ENCODE results near the gene ACSF2. TPM values are rescaled to one million over a fixed set of nuclear protein-coding genes. Genes with fewer than 3 reads are reported as not detected.

Gene ACSF2
- polyA plus RNA-seq, 2 of the 4 experiments (the other 2 are of a cell fraction) = 24.4 to 33.6 TPM

- peak; percentile 62; the same call in 1 of the 2 replicates for TF ChIP-seq ATOH8 (CRISPR knock-in tag; IDR thresholded peaks at IDR 0.05; ENCODE audit: low read depth)
- no peak for TF ChIP-seq CBX2 (IDR thresholded peaks at IDR 0.05; ENCODE audit: borderline replicate concordance, low read depth)
- peak; percentile 97 for TF ChIP-seq PHF8 (IDR thresholded peaks at IDR 0.05; ENCODE audit: borderline replicate concordance, low read depth)
- no peak for TF ChIP-seq ZFP36 (IDR thresholded peaks at IDR 0.05; ENCODE audit: borderline replicate concordance, partially characterized antibody)
- TF ChIP-seq ZC3H11A (IDR thresholded peaks at IDR 0.05) = no peak
- no peak for TF ChIP-seq EP300 (IDR thresholded peaks at IDR 0.05)
- TF ChIP-seq RARB (CRISPR knock-in tag; IDR thresholded peaks at IDR 0.05) = no peak
- TF ChIP-seq RAD21 (conservative IDR thresholded peaks at IDR 0.05 in 1 of 2, IDR thresholded peaks at IDR 0.05 in 1 of 2) = peak; percentile 41 to 78
- no peak for TF ChIP-seq MAZ (IDR thresholded peaks at IDR 0.05; ENCODE audit: borderline replicate concordance, low read depth, low read length)
- no peak for TF ChIP-seq ESRRA (IDR thresholded peaks at IDR 0.05; ENCODE audit: borderline replicate concordance, low read length)
- peak; percentile 63; the same call in 1 of the 2 replicates for TF ChIP-seq PBX3 (IDR thresholded peaks at IDR 0.05)
- peak; percentile 20; the same call in 1 of the 2 replicates for TF ChIP-seq RFX5 (IDR thresholded peaks at IDR 0.05)
- TF ChIP-seq CHD2 (IDR thresholded peaks at IDR 0.05; ENCODE audit: low read length, partially characterized antibody) = no peak
- TF ChIP-seq HES2 (IDR thresholded peaks at IDR 0.05) = no peak
- TF ChIP-seq EHMT2 (IDR thresholded peaks at IDR 0.05; ENCODE audit: low read depth) = no peak
- peak; percentile 76 to 95; a peak in 4 of 5 replicates for TF ChIP-seq JUN (IDR thresholded peaks at IDR 0.05)
- TF ChIP-seq ELK1 (IDR thresholded peaks at IDR 0.05; ENCODE audit: low read depth, low read length) = no peak
- no peak for TF ChIP-seq FOSB (CRISPR knock-in tag; IDR thresholded peaks at IDR 0.05)
- no peak for TF ChIP-seq MAFK (IDR thresholded peaks at IDR 0.05; ENCODE audit: partially characterized antibody)
- TF ChIP-seq BCL3 (IDR thresholded peaks at IDR 0.05) = peak; percentile 93
- no peak for TF ChIP-seq HOXA7 (CRISPR knock-in tag; IDR thresholded peaks at IDR 0.05)
- TF ChIP-seq MAX (IDR thresholded peaks at IDR 0.05) = peak; percentile 93
- TF ChIP-seq HMGXB4 (CRISPR knock-in tag; IDR thresholded peaks at IDR 0.05; ENCODE audit: borderline replicate concordance) = peak; percentile 98
- TF ChIP-seq CBX8 (IDR thresholded peaks at IDR 0.05) = no peak
- TF ChIP-seq SREBF2 (IDR thresholded peaks at IDR 0.05) = no peak
Observed at GRCh38 chr17:50478391-50479381, 52.7 kb downstream of the ACSF2 start, which contains the start of gene RSAD1 (continued).
